Gastrocnemius medialis (tissue), 4 donors: ENCODE results near the gene PURA. TPM values are rescaled to one million over a fixed set of nuclear protein-coding genes. Genes with fewer than 3 reads are reported as not detected.
A peak's percentile ranks its signal among the peaks of the same experiment; 100 is the strongest.

ENCODE experiments used
- ATAC-seq, 2 donors: fragments of 150-250 bp; one replicate each; pipeline ENCODE4 v1.9.1; 2016
- DNase-seq, 2 donors: peaks; one replicate each; pipeline ENCODE4 v3.0.0-alpha.2; 2019
- H3K27ac ChIP-seq, 4 donors: fragments of 200-600 bp; sonication (generic); 1 replicate in 1 of 4; 2 replicates in 3 of 4; pipeline ENCODE4 v1.5.1; 2016 to 2018; ENCODE audit warnings: mild to moderate bottlenecking in 2 of 4, moderate library complexity in 1 of 4
- H3K27me3 ChIP-seq, 3 donors: fragments of 200-600 bp; sonication (generic) in 2 of 3; 1 replicate in 1 of 3; 2 replicates in 2 of 3; pipeline versions ENCODE4 v1.5.1 to v1.6.0; 2016 to 2019; ENCODE audit warnings: mild to moderate bottlenecking in 1 of 3, moderate library complexity in 1 of 3
- H3K36me3 ChIP-seq, 2 donors: fragments of 200-600 bp; sonication (generic) in 1 of 2; one replicate each; pipeline ENCODE4 v1.5.1; 2017 to 2018
- H3K4me1 ChIP-seq, 2 donors: fragments of 200-600 bp; sonication (generic) in 1 of 2; one replicate each; pipeline ENCODE4 v1.5.1; 2016 to 2017; ENCODE audit warnings: mild to moderate bottlenecking in 2 of 2
- H3K4me3 ChIP-seq, 4 donors: fragments of 200-600 bp; sonication (generic) in 3 of 4; 1 replicate in 1 of 4; 2 replicates in 3 of 4; pipeline ENCODE4 v1.5.1; 2016 to 2019; ENCODE audit warnings: mild to moderate bottlenecking in 2 of 4
- H3K9me3 ChIP-seq, 3 donors: fragments of 200-600 bp; sonication (generic) in 2 of 3; 1 replicate in 1 of 3; 2 replicates in 2 of 3; pipeline ENCODE4 v1.5.1; 2016 to 2019
- POLR2A ChIP-seq, 2 donors: fragments of 450-650 bp; IDR thresholded peaks; one replicate each; pipeline ENCODE4 v1.6.1; 2017; ENCODE audit warnings: antibody characterized with exemption in 2 of 2, mild to moderate bottlenecking in 2 of 2, moderate library complexity in 2 of 2
- in situ Hi-C, 4 donors: fragments of 200-750 bp; cut with MboI; loops; one replicate each; pipeline versions ENCODE4 v1.15.0 to v1.8.0; 2017; ENCODE audit warnings: low sequenced_read_pairs in 4 of 4
- intact Hi-C: fragments of 100-400 bp; cut with DNase I; formaldehyde crosslinking; loops from one replicate; pipeline ENCODE4 v1.15.1; 2023; ENCODE audit warnings: low total_unique reads
- total RNA-seq, 4 donors: library from RNA; depleted of rRNA; stranded (reverse); fragments of >200 nt; gene quantifications; one replicate each; pipeline versions ENCODE4 v1.1.0 to v1.2.3, GENCODE V29; 2016
- TF ChIP-seq, protein P1 (sequence below), 5 experiments: fragments of 450-650 bp in 3 of 5; fragments of 200-600 bp in 2 of 5; sonication (generic) in 2 of 5; IDR thresholded peaks in 4 of 5; conservative IDR thresholded peaks in 1 of 5; 1 replicate in 4 of 5; 2 replicates in 1 of 5; pipeline ENCODE4 v1.5.1; 2016 to 2019; ENCODE audit warnings: antibody characterized with exemption in 5 of 5, mild to moderate bottlenecking in 3 of 5, moderate library complexity in 3 of 5

Gene PURA
- total RNA-seq, 4 donors from 2014 or later: 13.6 to 20.6 (median 16.5) TPM

DNA sequence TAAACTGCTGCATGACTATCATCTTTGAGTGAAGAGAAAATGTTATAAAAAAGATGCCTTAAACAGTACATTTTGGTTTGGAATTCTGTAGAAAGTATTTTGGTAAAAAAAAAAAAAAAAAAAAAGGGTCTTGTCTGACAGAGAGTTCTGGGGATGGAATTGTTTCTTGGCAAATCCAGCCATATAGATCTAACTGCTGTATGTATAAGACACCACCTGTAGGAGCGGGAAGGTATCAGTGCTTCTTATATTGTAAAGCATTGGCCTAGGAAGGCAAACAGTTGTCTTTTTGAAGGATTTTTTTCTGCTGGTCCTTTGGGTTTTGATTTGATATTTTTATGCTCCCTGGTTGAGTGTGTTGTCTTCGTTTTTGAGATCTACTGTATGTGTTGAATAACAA is 2.8 kb downstream of the PURA start:
- DNase-seq: no peak
- in situ Hi-C loops (no loop called here), intact Hi-C loops (no loop called here)
- Histone ChIP-seq H3K27ac (peak overlapping the region in 1 of 4 donors; percentile 94), H3K4me3 (peak overlapping the region in 2 of 4 donors; percentile 27 to 91), H3K36me3 (no peaks in the 10 kb centered on the region), H3K4me1 (peaks cover 56 to 57% of the 10 kb centered on the region in 2 donors), H3K27me3 (no peaks in the 10 kb centered on the region), H3K9me3 (no peaks in the 10 kb centered on the region)
- no peak for ATAC-seq
- TF ChIP-seq POLR2A (IDR thresholded peaks at IDR 0.05): no peak
- TF ChIP-seq, protein P1, sequence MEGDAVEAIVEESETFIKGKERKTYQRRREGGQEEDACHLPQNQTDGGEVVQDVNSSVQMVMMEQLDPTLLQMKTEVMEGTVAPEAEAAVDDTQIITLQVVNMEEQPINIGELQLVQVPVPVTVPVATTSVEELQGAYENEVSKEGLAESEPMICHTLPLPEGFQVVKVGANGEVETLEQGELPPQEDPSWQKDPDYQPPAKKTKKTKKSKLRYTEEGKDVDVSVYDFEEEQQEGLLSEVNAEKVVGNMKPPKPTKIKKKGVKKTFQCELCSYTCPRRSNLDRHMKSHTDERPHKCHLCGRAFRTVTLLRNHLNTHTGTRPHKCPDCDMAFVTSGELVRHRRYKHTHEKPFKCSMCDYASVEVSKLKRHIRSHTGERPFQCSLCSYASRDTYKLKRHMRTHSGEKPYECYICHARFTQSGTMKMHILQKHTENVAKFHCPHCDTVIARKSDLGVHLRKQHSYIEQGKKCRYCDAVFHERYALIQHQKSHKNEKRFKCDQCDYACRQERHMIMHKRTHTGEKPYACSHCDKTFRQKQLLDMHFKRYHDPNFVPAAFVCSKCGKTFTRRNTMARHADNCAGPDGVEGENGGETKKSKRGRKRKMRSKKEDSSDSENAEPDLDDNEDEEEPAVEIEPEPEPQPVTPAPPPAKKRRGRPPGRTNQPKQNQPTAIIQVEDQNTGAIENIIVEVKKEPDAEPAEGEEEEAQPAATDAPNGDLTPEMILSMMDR (IDR thresholded peaks at IDR 0.05 in 4 of 5, conservative IDR thresholded peaks at IDR 0.05 in 1 of 5): no peak

GRCh38 chr5:140117523-140117922 is 3.6 kb downstream of the PURA start:
- Histone ChIP-seq H3K4me1 (peaks cover 49 to 52% of the 10 kb centered on the region in 2 donors), H3K4me3 (no peak overlapping the region), H3K27ac (peak overlapping the region in 1 of 4 donors; percentile 94), H3K36me3 (no peaks in the 10 kb centered on the region), H3K9me3 (no peaks in the 10 kb centered on the region), H3K27me3 (no peaks in the 10 kb centered on the region)
- intact Hi-C loops: no loop called here
- no peak for DNase-seq
- in situ Hi-C loops: no loop called here
- ATAC-seq: no peak
- no peak for TF ChIP-seq POLR2A (IDR thresholded peaks at IDR 0.05)
- TF ChIP-seq, protein P1 (IDR thresholded peaks at IDR 0.05 in 4 of 5, conservative IDR thresholded peaks at IDR 0.05 in 1 of 5): no peak

DNA sequence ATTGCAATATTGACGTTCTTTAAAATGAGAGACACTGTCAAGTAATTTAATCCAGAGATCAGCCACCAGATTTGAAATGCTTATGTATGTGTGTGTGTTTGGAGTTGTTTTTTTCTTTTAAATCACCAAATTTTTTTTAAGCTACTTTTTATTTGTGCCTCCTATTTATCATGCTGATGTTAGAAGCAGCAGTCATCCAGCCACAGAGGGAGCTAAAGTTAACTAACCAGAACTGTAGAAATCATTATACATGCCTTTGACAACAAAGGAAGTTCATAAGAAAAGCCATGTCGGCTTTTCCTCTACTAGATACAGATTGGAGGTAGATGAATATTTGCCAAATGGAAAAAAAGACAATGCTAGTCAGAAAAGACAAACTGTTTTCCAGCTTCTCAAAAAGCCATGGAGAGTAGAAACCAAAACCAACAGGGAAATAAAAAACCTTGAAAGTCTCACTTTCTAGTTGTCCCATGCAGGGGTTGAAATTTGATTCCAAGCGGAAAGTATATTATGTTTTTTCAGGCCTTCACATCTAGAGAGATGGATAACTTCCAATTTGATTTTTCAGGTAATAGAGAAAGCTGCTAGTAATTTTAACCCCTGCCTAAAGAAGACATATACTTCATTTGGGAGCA is 4.5 kb downstream of the PURA start:
- H3K9me3 ChIP-seq: no peaks in the 10 kb centered on the region
- intact Hi-C loops: no loop called here
- no peak overlapping the region for H3K27ac ChIP-seq
- H3K27me3 ChIP-seq: no peaks in the 10 kb centered on the region
- TF ChIP-seq, protein P1 (IDR thresholded peaks at IDR 0.05 in 4 of 5, conservative IDR thresholded peaks at IDR 0.05 in 1 of 5): no peak
- TF ChIP-seq POLR2A (IDR thresholded peaks at IDR 0.05): no peak
- H3K4me1 ChIP-seq: peaks cover 48 to 50% of the 10 kb centered on the region in 2 donors
- in situ Hi-C loops: no loop called here
- DNase-seq (no peak), ATAC-seq (no peak)
- no peaks in the 10 kb centered on the region for H3K36me3 ChIP-seq
- no peak overlapping the region for H3K4me3 ChIP-seq

DNA sequence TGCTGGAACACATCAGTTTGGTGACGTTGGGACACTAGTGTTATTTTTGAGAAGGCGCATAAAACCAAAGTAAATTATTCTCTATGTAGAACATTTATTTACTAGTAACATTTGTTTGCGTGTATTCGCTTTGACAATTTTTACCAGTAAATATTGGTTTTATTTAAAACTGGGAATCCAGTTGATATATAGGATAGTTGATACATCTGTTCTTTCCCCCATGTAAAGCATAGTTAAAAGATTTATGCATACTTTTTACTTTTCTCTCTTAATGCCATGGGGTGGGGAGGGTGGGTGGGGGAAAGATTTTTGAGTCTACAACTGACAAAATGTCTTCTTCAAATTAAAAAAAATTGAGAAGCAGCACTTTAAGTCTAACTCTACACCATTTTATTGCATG is 11.7 kb downstream of the PURA start, which contains the start of gene IGIP:
IGIP (plus strand) TSS at position 301 of the 400 bp plus-strand sequence. CDS start 2,540 bp downstream, outside the sequence.
- H3K4me1 ChIP-seq: peaks cover 14 to 24% of the 10 kb centered on the region in 2 donors
- intact Hi-C loops: no loop called here
- TF ChIP-seq POLR2A (IDR thresholded peaks at IDR 0.05): no peak
- TF ChIP-seq, protein P1 (IDR thresholded peaks at IDR 0.05 in 4 of 5, conservative IDR thresholded peaks at IDR 0.05 in 1 of 5): no peak
- no peaks in the 10 kb centered on the region for H3K36me3 ChIP-seq
- no peak within 1 kb of the TSS for H3K27ac ChIP-seq
- no peak for DNase-seq
- H3K9me3 ChIP-seq: no peaks in the 10 kb centered on the region
- ATAC-seq: no peak
- H3K27me3 ChIP-seq: no peaks in the 10 kb centered on the region
- H3K4me3 ChIP-seq: no peak within 1 kb of the TSS
- in situ Hi-C loops: no loop called here
